Heart left ventricle (tissue), 13 donors: ENCODE measurements around the gene JPT1.

Experiments used
- CTCF ChIP-seq, 12 donors: fragments of 200-600 bp; sonication (generic) in 4 of 12; IDR thresholded peaks; one replicate each; pipeline versions ENCODE4 v1.5.0 to v1.8.0; 2018 to 2022; ENCODE audit warnings: antibody characterized with exemption in 12 of 12, mild to moderate bottlenecking in 5 of 12
- POLR2A ChIP-seq, 2 donors: fragments of 450-650 bp; IDR thresholded peaks; one replicate each; pipeline ENCODE4 v1.6.1; 2017; ENCODE audit warnings: antibody characterized with exemption in 2 of 2, mild to moderate bottlenecking in 2 of 2, moderate library complexity in 2 of 2
- donor health status: ischemic (EF 13 %, LVEDD 7.1; RV severe dilation, severe dysfunction).
- donor health status: DM: no; HTN: yes; CAD: no.
- donor health status: DM: no; HTN: no; CAD: no.
- donor health status: ischemic (EF 25% LVEDD 6.9; RV normal size, moderate dysfunction).
- donor health status: ischemic (EF 25% LVEDD 5.7; RV mildly dilated, moderate dysfunction).
- donor health status: ischemic (EF 35%, LVEDD 5.7; RV mildly dilated, moderate dysfunction).
- donor health status: nonischemic (EF 11% LVEDD 7.7; RV severe dilation, severe dysfunction).
- donor health status: DM: yes; HTN: yes; CAD: no.
- donor health status: PGD.
- donor health status: ischemic (EF 29% LVEDD 5.4; RV normal size, mild dysfunction).
- donor health status: nonischemic (EF 23%, LVEDD 6.1; RV moderate dilation, normal function).

DNA sequence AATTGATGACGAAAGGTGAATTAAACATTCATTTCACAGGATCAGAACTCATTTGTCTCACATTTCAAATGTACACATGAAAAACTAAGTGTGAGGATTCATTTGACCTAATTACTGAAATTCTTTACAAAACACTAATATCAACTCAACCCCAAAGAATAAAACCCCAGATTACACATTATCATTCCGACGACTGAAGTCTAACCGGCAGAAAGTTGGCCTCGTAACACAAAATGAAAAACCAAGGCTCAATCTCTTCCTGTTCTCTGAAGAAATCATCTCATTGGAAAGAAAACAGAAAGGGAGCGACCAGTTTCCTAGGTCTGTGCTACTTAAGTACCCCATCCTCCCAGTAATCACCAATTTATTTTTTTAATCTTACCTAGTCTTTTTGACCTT, 1.8 kb downstream of the JPT1 start:
- TF ChIP-seq CTCF (IDR thresholded peaks at IDR 0.05) (no peak), POLR2A (IDR thresholded peaks at IDR 0.05) (no peak)
